HG02970 (cell line): ENCODE data around the gene TMEM176B.

Source experiments
- ATAC-seq: cut with Tn5 transposase; IDR thresholded peaks from one replicate; pipeline ENCODE4 v1.9.1; 2021; ENCODE audit warnings: mild to moderate bottlenecking, moderate library complexity, moderate number of reproducible peaks; ENCODE audit not compliant: unreplicated experiment, low FRiP score

TMEM176B gene

DNA sequence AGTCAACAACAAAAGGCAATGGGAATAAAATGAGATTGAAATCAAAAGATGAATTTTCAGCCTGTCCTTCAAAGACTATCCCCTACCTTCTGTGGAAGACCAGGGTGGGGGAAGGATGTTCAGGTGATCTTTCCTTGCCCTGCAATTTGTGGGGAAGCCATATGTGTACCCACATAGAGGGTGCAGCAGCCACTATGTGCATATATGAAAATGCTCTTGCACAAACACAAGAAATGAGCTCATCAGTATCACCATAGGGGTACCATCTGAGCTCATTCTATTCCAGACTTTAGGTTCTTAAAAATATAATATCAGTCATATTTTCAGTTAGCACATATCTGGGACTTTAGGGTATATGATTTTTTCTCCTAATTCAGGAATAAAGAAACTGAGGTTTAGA is 45.2 kb downstream of the TMEM176B start:
- no peak for ATAC-seq

DNA sequence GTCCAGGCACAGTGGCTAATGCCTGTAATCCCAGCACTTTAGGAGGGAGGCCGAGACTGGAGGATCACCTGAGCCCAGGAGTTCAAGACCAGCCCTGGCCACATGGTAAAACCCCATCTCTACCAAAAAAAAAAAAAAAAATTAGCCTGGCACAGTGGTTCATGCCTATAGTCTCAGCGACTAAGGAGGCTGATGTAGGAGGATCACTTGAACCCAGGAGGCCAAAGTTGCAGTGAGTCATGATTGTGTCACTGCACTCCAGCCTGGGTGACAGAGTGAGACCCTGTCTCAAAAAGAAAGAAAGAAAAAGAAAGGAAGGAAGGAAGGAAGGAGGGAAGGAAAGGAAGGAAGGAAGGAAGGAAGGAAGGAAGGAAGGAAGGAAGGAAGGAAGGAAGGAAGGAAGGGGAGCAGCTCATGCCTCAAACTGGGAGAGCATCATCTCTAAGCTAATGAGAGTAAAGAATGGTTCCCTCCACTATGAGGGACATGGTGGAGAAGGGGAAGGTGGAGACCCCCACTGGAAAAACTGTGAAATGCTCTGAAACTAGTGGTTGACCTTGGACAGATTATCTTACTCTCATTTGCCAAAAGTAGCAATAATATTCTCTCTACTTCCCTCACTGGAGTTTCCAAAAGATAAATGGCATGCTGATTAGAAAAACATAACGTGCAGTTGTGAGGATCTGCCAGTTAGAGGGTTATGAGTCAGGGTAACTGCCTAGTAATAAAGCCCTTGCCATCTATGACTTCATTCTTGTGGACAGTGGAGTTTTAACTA is 46.1 kb downstream of the TMEM176B start:
- ATAC-seq = no peak

DNA sequence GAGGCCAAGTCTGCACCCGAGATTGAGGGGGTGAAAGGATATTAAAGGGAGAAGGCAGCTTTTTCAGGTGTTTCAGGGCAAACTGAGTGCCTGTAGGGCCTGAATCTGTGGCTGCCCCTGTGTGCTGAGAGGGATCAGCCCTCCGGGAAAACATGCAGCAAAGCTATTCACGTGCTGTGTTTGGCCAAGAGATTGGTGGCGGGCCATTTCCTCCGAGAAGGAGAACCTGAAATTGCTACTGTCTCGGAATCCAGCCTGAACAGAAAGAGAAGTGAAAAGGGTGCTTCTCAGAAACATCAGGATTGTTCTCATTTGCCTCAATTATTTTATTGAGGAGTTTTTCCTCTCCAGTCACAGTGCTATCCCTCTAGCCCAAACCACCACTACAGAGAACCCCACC is 46.9 kb downstream of the TMEM176B start:
- ATAC-seq = no peak

DNA sequence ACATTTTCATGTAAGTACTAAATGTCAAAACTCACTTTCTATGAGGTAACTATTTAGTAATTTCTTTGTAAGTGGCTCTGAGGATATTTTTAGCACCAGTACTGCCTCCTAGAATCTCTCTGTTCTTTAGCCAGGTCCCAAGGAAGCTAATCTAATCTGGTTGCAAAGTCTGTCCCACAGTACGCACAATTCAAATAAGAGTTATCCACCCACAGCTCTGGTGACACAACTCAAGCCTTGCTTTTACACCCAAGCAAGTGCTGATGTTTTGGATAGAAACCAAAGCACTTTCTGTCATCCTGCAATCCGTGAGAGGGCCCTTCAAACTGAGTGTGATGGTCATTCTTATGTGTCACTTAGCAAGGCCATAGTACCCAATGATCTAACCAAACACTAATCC is 48.5 kb downstream of the TMEM176B start:
- no peak for ATAC-seq

DNA sequence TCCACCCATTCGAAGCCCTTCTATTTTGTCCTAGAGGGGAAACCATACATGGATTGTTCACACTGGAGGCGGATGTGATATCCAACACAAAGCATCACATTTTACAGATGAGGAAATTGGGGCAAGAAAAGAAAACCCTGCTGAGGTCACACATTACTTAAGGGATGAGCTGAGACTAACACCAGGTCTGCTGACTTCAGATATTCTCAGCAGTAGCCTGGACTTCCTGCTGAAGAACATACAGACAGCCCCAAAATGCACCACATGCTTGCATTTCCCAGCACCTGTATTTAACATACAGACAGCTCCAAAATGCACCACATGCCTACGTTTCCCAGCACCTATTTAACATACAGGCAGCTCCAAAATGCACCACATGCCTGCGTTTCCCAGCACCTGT is 51.8 kb downstream of the TMEM176B start:
- no peak for ATAC-seq

DNA sequence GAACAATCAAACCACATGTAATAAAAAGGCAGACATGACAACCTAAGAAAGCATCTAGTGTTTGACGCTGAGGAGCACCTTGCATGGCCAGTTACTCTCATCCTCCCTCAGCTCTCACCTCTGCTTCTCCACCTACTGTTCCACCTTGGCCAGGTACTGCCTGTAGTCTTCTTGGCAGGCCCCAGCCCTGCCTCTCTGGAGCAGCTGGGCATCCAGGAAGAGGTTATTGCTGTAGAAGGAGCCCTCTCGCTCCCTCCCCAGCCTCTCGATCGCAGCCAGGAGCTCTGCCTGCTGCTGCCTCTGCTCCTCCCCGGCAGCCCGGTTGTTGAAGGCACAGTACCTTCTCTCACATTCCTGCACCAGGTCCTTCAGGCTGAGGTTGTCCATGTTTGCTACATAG is 53.2 kb downstream of the TMEM176B start:
- ATAC-seq = no peak

DNA sequence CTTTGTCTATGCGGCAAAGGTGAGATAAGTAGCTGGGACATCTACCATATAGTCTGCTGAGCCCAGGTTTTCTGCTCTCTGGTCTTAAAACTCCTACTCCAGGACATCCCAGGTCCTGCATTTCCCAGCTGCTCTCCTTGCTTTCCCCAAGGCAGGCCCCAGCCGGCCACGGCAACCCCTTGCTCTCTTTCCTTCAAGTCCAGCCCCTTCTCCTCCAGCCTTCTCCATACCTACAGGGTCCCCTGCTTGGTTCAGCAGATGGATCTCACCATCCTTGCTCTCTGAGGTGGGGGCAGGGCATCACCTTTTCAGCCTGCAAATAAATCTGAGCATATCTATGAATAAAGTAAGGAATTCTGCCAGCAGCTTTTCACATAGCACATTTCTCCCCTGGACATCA is 54.3 kb downstream of the TMEM176B start:
- ATAC-seq = no peak

DNA sequence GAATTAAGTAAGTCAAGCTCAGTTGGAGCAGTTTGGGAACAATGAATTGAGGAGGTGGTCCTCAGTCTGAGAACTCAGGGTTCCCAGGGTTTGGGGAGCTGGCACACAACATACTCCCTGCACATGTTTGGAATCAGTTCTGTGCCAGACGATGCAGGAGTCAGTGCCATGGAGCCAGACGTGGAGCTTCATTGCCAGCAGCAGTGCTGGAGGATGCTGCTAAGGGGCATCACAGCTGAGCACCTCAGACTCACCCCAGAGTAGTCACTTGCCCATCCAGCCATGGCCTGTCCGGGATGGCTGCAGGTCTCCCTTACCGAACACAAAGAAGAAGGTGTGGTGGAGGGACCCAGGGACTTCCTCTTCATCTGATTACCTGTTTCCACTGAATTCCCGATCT is 55.1 kb downstream of the TMEM176B start:
- no peak for ATAC-seq

DNA sequence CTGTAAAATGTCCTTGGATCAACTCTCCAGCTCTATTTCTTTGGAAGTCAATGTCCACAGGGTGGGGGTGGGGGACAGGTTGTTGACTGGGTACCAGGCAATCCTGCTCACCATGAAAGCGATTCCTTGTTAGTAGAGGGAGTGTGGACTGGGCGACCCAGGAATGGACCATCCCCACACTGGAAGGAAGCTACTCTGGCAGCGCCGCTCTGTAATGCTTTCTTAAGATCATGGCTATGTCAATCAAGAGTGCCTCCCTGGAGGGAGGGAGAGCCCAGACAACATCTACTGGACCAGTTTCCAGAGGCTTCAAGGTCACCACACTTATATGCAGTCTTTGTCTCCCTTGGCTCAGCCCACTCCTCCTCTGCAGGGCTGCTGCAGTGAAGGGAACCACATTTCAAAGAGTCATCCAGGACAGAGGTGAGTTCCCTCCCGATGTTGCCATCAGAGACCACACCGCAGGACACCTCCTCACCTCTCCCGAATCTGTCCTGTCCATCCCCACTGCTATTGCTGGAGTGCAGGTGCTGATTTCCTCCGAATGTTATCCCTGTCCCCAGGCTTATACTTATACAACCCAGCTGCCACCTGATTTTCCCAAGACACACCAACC is 56.0 kb downstream of the TMEM176B start:
- no peak for ATAC-seq

DNA sequence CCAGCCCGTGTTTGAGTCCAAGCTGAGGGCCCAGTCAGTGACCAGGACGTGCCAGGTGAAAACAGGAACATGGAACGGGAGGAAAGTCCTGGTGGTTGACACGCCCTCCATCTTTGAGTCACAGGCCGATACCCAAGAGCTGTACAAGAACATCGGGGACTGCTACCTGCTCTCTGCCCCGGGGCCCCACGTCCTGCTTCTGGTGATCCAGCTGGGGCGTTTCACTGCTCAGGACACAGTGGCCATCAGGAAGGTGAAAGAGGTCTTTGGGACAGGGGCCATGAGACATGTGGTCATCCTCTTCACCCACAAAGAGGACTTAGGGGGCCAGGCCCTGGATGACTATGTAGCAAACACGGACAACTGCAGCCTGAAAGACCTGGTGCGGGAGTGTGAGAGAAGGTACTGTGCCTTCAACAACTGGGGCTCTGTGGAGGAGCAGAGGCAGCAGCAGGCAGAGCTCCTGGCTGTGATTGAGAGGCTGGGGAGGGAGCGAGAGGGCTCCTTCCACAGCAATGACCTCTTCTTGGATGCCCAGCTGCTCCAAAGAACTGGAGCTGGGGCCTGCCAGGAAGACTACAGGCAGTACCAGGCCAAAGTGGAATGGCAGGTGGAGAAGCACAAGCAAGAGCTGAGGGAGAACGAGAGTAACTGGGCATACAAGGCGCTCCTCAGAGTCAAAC is 57.7 kb downstream of the TMEM176B start:
- ATAC-seq = no peak
